ENCODE results near the gene OSBPL5.

OSBPL5 gene

GRCh38 chr11:3051196-3052108, 113.7 kb downstream of the OSBPL5 start:
- peaks cover 11 to 13% of the 10 kb centered on the region in 2 experiments for H3K4me1 ChIP-seq (ENCODE audit: control insufficient read depth in 1 of 2, insufficient read depth in 1 of 2, low read depth in 1 of 2, low read length in 1 of 2)
- no peaks in the 10 kb centered on the region for H3K27me3 ChIP-seq
- H3K36me3 ChIP-seq: peaks cover 45% of the 10 kb centered on the region
- no peak overlapping the region for H3K27ac ChIP-seq
- no peak overlapping the region for H3K4me3 ChIP-seq (ENCODE audit: low read depth in 1 of 2, low read length in 1 of 2)
- TF ChIP-seq CTCF (IDR thresholded peaks at IDR 0.05): no peak
- no peaks in the 10 kb centered on the region for H3K9me3 ChIP-seq

- H3K4me1 ChIP-seq (ENCODE audit: control insufficient read depth in 1 of 2, insufficient read depth in 1 of 2, low read depth in 1 of 2, low read length in 1 of 2): peaks cover 10 to 13% of the 10 kb centered on the region in 2 experiments
- no peak for TF ChIP-seq CTCF (IDR thresholded peaks at IDR 0.05)
- no peak overlapping the region for H3K4me3 ChIP-seq (ENCODE audit: low read depth in 1 of 2, low read length in 1 of 2)
- H3K9me3 ChIP-seq: no peaks in the 10 kb centered on the region
- H3K36me3 ChIP-seq: peaks cover 53% of the 10 kb centered on the region
- H3K27ac ChIP-seq: no peak overlapping the region
- H3K27me3 ChIP-seq: no peaks in the 10 kb centered on the region
Observed at GRCh38 chr11:3050386-3051195, 114.5 kb downstream of the OSBPL5 start.

- TF ChIP-seq CTCF (IDR thresholded peaks at IDR 0.05): no peak
- Histone ChIP-seq H3K4me1 (ENCODE audit: control insufficient read depth in 1 of 2, insufficient read depth in 1 of 2, low read depth in 1 of 2, low read length in 1 of 2) (peaks cover 9 to 12% of the 10 kb centered on the region in 2 experiments), H3K27ac (no peak overlapping the region), H3K36me3 (peaks cover 61% of the 10 kb centered on the region), H3K9me3 (no peaks in the 10 kb centered on the region), H3K27me3 (no peaks in the 10 kb centered on the region), H3K4me3 (ENCODE audit: low read depth in 1 of 2, low read length in 1 of 2) (no peak overlapping the region)
Observed at GRCh38 chr11:3049430-3050243, 115.5 kb downstream of the OSBPL5 start.

- Histone ChIP-seq H3K27me3 (no peaks in the 10 kb centered on the region), H3K9me3 (no peaks in the 10 kb centered on the region), H3K4me3 (ENCODE audit: low read depth in 1 of 2, low read length in 1 of 2) (no peak overlapping the region), H3K36me3 (peaks cover 69% of the 10 kb centered on the region), H3K4me1 (ENCODE audit: control insufficient read depth in 1 of 2, insufficient read depth in 1 of 2, low read depth in 1 of 2, low read length in 1 of 2) (peaks cover 9 to 12% of the 10 kb centered on the region in 2 experiments), H3K27ac (no peak overlapping the region)
- TF ChIP-seq CTCF (IDR thresholded peaks at IDR 0.05): no peak
Observed at GRCh38 chr11:3047637-3048036, 117.5 kb downstream of the OSBPL5 start.

- TF ChIP-seq CTCF (IDR thresholded peaks at IDR 0.05): no peak
- H3K4me3 ChIP-seq (ENCODE audit: low read depth in 1 of 2, low read length in 1 of 2): no peak overlapping the region
- H3K27me3 ChIP-seq: no peaks in the 10 kb centered on the region
- H3K27ac ChIP-seq: no peak overlapping the region
- no peaks in the 10 kb centered on the region for H3K9me3 ChIP-seq
- peaks cover 69% of the 10 kb centered on the region for H3K36me3 ChIP-seq
- H3K4me1 ChIP-seq (ENCODE audit: control insufficient read depth in 1 of 2, insufficient read depth in 1 of 2, low read depth in 1 of 2, low read length in 1 of 2): peaks cover 9 to 12% of the 10 kb centered on the region in 2 experiments
Observed at GRCh38 chr11:3046641-3047040, 118.5 kb downstream of the OSBPL5 start.

Data from neutrophil (primary cell).